Liver (tissue), 3 donors: ENCODE measurements around the gene GALNTL6.

Experiments used
- CTCF ChIP-seq: fragments of 150-350 bp; IDR thresholded peaks from 2 replicates; pipeline ENCODE4 v1.5.1; 2017; ENCODE audit warnings: improper control_type of control experiment, low read depth, low read length; ENCODE audit not compliant: missing input control
- EGR1 ChIP-seq, 2 donors: IDR thresholded peaks; 2 replicates each; pipeline ENCODE4 v1.6.1; 2016 to 2018; ENCODE audit warnings: antibody characterized with exemption in 2 of 2, low read depth in 2 of 2
- GABPA ChIP-seq, 2 donors: IDR thresholded peaks in 1 of 2; conservative IDR thresholded peaks in 1 of 2; 2 replicates each; pipeline ENCODE4 v1.6.1; 2016; ENCODE audit warnings: antibody characterized with exemption in 2 of 2, mild to moderate bottlenecking in 1 of 2, moderate library complexity in 1 of 2
- JUND ChIP-seq, 2 donors: IDR thresholded peaks; 2 replicates each; pipeline ENCODE4 v1.6.1; 2016; ENCODE audit warnings: antibody characterized with exemption in 2 of 2
- MAX ChIP-seq: IDR thresholded peaks from 2 replicates; pipeline ENCODE4 v1.6.1; 2016; ENCODE audit warnings: antibody characterized with exemption
- NR2F2 ChIP-seq: IDR thresholded peaks from 2 replicates; pipeline ENCODE4 v1.6.1; 2016; ENCODE audit warnings: antibody characterized with exemption
- RAD21 ChIP-seq, 2 donors: IDR thresholded peaks; 2 replicates each; pipeline ENCODE4 v1.6.1; 2016; ENCODE audit warnings: antibody characterized with exemption in 2 of 2, mild to moderate bottlenecking in 2 of 2
- REST ChIP-seq: IDR thresholded peaks from 2 replicates; pipeline ENCODE4 v1.6.1; 2016; ENCODE audit warnings: antibody characterized with exemption, mild to moderate bottlenecking
- RXRA ChIP-seq, 2 donors: IDR thresholded peaks; 2 replicates each; pipeline ENCODE4 v1.6.1; 2017 to 2018; ENCODE audit warnings: antibody characterized with exemption in 2 of 2, mild to moderate bottlenecking in 1 of 2
- SP1 ChIP-seq: IDR thresholded peaks from 2 replicates; pipeline ENCODE4 v1.6.1; 2018; ENCODE audit warnings: antibody characterized with exemption, mild to moderate bottlenecking
- YY1 ChIP-seq: IDR thresholded peaks from 2 replicates; pipeline ENCODE4 v1.6.1; 2016; ENCODE audit warnings: antibody characterized with exemption, mild to moderate bottlenecking
- ZBTB33 ChIP-seq: IDR thresholded peaks from 2 replicates; pipeline ENCODE4 v1.6.1; 2016; ENCODE audit warnings: antibody characterized with exemption
- donor health status: healthy.
- donor health status: healthy.

GRCh38 chr4:172109466-172109865, 296.3 kb downstream of the GALNTL6 start:
- TF ChIP-seq MAX = no peak
- no peak for TF ChIP-seq CTCF
- TF ChIP-seq ZBTB33 = no peak
- no peak for TF ChIP-seq GABPA (IDR thresholded peaks at IDR 0.05 in 1 of 2, conservative IDR thresholded peaks at IDR 0.05 in 1 of 2)
- no peak for TF ChIP-seq YY1
- no peak for TF ChIP-seq JUND (IDR thresholded peaks at IDR 0.05)
- TF ChIP-seq RAD21 (IDR thresholded peaks at IDR 0.05) = no peak
- TF ChIP-seq NR2F2 = no peak
- TF ChIP-seq EGR1 (IDR thresholded peaks at IDR 0.05; ENCODE audit: low read depth in 2 of 2) = no peak
- no peak for TF ChIP-seq SP1
- no peak for TF ChIP-seq REST
- TF ChIP-seq RXRA (IDR thresholded peaks at IDR 0.05) = no peak
